Adrenal gland (tissue), 5 donors: Measurements from ENCODE around the gene RGS12.

Experiments
- POLR2A ChIP-seq, 2 donors: fragments of 450-650 bp; IDR thresholded peaks; one replicate each; pipeline ENCODE4 v1.6.1; 2017; ENCODE audit warnings: antibody characterized with exemption in 2 of 2, mild to moderate bottlenecking in 2 of 2, moderate library complexity in 1 of 2
- TF ChIP-seq, protein P1 (sequence below), 6 experiments: fragments of 450-650 bp in 4 of 6; fragments of 200-600 bp in 2 of 6; sonication (generic) in 1 of 6; IDR thresholded peaks; 1 replicate in 5 of 6; 2 replicates in 1 of 6; pipeline versions ENCODE4 v1.5.1 to v1.8.0; 2016 to 2021; ENCODE audit warnings: antibody characterized with exemption in 6 of 6, mild to moderate bottlenecking in 2 of 6, moderate library complexity in 1 of 6
- donor health status: DM: no; HTN: no; CAD: no.

DNA sequence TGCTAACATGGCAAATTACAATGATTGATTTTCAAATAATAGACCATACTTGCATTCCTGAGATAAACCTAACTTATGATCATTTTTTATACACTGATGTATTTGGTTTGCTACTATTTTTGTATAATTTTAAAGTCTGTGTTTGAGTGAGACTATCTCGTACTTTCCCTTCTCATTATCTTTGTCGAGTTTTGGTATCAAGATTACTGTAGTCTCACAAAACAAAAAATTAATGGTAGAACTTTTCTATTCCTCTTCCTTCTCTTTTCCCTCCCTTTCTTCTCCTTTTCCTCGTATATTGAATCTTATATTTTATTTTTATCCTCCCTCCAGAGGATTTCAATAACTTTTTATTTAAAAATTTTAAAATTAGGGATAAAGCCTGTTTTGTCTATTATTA, 41.5 kb downstream of the RGS12 start:
- TF ChIP-seq, protein P1, sequence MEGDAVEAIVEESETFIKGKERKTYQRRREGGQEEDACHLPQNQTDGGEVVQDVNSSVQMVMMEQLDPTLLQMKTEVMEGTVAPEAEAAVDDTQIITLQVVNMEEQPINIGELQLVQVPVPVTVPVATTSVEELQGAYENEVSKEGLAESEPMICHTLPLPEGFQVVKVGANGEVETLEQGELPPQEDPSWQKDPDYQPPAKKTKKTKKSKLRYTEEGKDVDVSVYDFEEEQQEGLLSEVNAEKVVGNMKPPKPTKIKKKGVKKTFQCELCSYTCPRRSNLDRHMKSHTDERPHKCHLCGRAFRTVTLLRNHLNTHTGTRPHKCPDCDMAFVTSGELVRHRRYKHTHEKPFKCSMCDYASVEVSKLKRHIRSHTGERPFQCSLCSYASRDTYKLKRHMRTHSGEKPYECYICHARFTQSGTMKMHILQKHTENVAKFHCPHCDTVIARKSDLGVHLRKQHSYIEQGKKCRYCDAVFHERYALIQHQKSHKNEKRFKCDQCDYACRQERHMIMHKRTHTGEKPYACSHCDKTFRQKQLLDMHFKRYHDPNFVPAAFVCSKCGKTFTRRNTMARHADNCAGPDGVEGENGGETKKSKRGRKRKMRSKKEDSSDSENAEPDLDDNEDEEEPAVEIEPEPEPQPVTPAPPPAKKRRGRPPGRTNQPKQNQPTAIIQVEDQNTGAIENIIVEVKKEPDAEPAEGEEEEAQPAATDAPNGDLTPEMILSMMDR (IDR thresholded peaks at IDR 0.05), result no peak
- no peak for TF ChIP-seq POLR2A (IDR thresholded peaks at IDR 0.05)
